ENCODE data around the gene METTL26.

- no peak for TF ChIP-seq CTCF (IDR thresholded peaks at IDR 0.05)
- TF ChIP-seq EZH2phosphoT487 (IDR thresholded peaks at IDR 0.05): no peak
- TF ChIP-seq EZH2 (IDR thresholded peaks at IDR 0.05): no peak
Observed at GRCh38 chr16:632486-633335, 3.4 kb downstream of the METTL26 start.
